HEK293 (cell line): Measurements from ENCODE around the gene CXCL3.

ENCODE experiments used
- CTCF ChIA-PET: fragments of 350-600 bp; formaldehyde crosslinking; extraction: SDS; loops from one replicate; lab custom pipeline; 2021; ENCODE audit warnings: antibody characterized with exemption; lab: Yijun Ruan, JAX
- POLR2A ChIA-PET: fragments of 300-600 bp; formaldehyde crosslinking; extraction: SDS; loops from one replicate; lab custom pipeline; 2020; ENCODE audit warnings: antibody characterized with exemption, inconsistent platforms; lab: Yijun Ruan, JAX
- H3K27ac ChIP-seq: fragments of 200-500 bp; sonication (Bioruptor generic); 2 replicates; pipeline ENCODE4 v1.5.1; 2014; ENCODE audit warnings: low read depth, low read length, control low read depth, inconsistent platforms; ENCODE audit errors: extremely low read depth
- H3K36me3 ChIP-seq, 2 experiments: fragments of 200-500 bp in 1 of 2; sonication (Bioruptor generic) in 1 of 2; 1 replicate in 1 of 2; 2 replicates in 1 of 2; pipeline ENCODE4 v1.5.1; 2014 to 2017; ENCODE audit warnings: inconsistent platforms in 2 of 2, low read length in 2 of 2; ENCODE audit not compliant: control insufficient read depth in 2 of 2, insufficient read depth in 1 of 2
- H3K4me1 ChIP-seq: fragments of 200-500 bp; sonication (Bioruptor generic); 2 replicates; pipeline ENCODE4 v1.5.1; 2014; ENCODE audit warnings: mild to moderate bottlenecking, low read length, inconsistent platforms; ENCODE audit not compliant: control insufficient read depth, insufficient read depth
- H3K4me3 ChIP-seq: 2 replicates; pipeline ENCODE4 v1.5.1; 2011; ENCODE audit warnings: low read depth, mild to moderate bottlenecking, control low read depth, low read length, moderate library complexity
- H3K9me3 ChIP-seq: fragments of 200-500 bp; sonication (Bioruptor generic); 2 replicates; pipeline ENCODE4 v1.5.1; 2014; ENCODE audit warnings: low read depth, low read length, inconsistent platforms; ENCODE audit not compliant: control insufficient read depth, insufficient read depth
- IKZF3 ChIP-seq: fragments of 450-650 bp; IDR thresholded peaks from 2 replicates; pipeline ENCODE4 v1.5.0; 2018; ENCODE audit warnings: missing biosample characterization, mild to moderate bottlenecking, missing genetic modification characterization, moderate library complexity
- RBAK ChIP-seq: fragments of 450-650 bp; formaldehyde crosslinking; IDR thresholded peaks from 2 replicates; pipeline ENCODE4 v1.5.1; 2016; ENCODE audit warnings: missing biosample characterization, missing genetic modification characterization
- SCRT1 ChIP-seq: fragments of 450-650 bp; formaldehyde crosslinking; IDR thresholded peaks from 2 replicates; pipeline ENCODE4 v1.5.1; 2016; ENCODE audit warnings: missing biosample characterization, missing genetic modification characterization, borderline replicate concordance
- ZBTB7A ChIP-seq: fragments of 450-650 bp; formaldehyde crosslinking; IDR thresholded peaks from 2 replicates; pipeline ENCODE4 v1.5.1; 2016; ENCODE audit warnings: low read depth, missing biosample characterization, missing genetic modification characterization
- ZFP69B ChIP-seq: fragments of 450-650 bp; formaldehyde crosslinking; IDR thresholded peaks from 2 replicates; pipeline ENCODE4 v1.5.1; 2016; ENCODE audit warnings: missing biosample characterization, missing genetic modification characterization
- ZIC2 ChIP-seq: fragments of 450-650 bp; formaldehyde crosslinking; IDR thresholded peaks from 2 replicates; pipeline ENCODE4 v1.5.1; 2016; ENCODE audit warnings: missing biosample characterization, missing genetic modification characterization
- ZNF10 ChIP-seq: fragments of 450-650 bp; formaldehyde crosslinking; IDR thresholded peaks from 2 replicates; pipeline ENCODE4 v1.5.1; 2017; ENCODE audit warnings: missing biosample characterization, missing genetic modification characterization
- ZNF132 ChIP-seq: fragments of 450-650 bp; formaldehyde crosslinking; IDR thresholded peaks from 2 replicates; pipeline ENCODE4 v1.5.1; 2017; ENCODE audit warnings: missing biosample characterization, missing genetic modification characterization, borderline replicate concordance
- ZNF140 ChIP-seq: fragments of 450-650 bp; formaldehyde crosslinking; IDR thresholded peaks from 2 replicates; pipeline ENCODE4 v1.5.1; 2016; ENCODE audit warnings: missing biosample characterization, missing genetic modification characterization
- ZNF169 ChIP-seq: fragments of 450-650 bp; formaldehyde crosslinking; IDR thresholded peaks from 2 replicates; pipeline ENCODE4 v1.5.1; 2016; ENCODE audit warnings: missing biosample characterization, missing genetic modification characterization
- ZNF175 ChIP-seq: fragments of 450-650 bp; formaldehyde crosslinking; IDR thresholded peaks from 2 replicates; pipeline ENCODE4 v1.5.1; 2016; ENCODE audit warnings: missing biosample characterization, missing genetic modification characterization
- ZNF248 ChIP-seq: fragments of 450-650 bp; formaldehyde crosslinking; IDR thresholded peaks from 2 replicates; pipeline ENCODE4 v1.5.1; 2017; ENCODE audit warnings: missing biosample characterization, missing genetic modification characterization
- ZNF292 ChIP-seq: fragments of 450-650 bp; formaldehyde crosslinking; IDR thresholded peaks from 2 replicates; pipeline ENCODE4 v1.5.1; 2016; ENCODE audit warnings: low read depth, missing biosample characterization, missing genetic modification characterization, borderline replicate concordance
- ZNF335 ChIP-seq: fragments of 450-650 bp; formaldehyde crosslinking; conservative IDR thresholded peaks from 2 replicates; pipeline ENCODE4 v1.5.1; 2016; ENCODE audit warnings: missing biosample characterization, missing genetic modification characterization
- ZNF404 ChIP-seq: fragments of 450-650 bp; formaldehyde crosslinking; IDR thresholded peaks from 2 replicates; pipeline ENCODE4 v1.5.1; 2017; ENCODE audit warnings: missing biosample characterization, missing genetic modification characterization
- ZNF560 ChIP-seq: fragments of 450-650 bp; formaldehyde crosslinking; IDR thresholded peaks from 2 replicates; pipeline ENCODE4 v1.5.1; 2017; ENCODE audit warnings: missing biosample characterization, missing genetic modification characterization, borderline replicate concordance
- ZNF600 ChIP-seq: fragments of 450-650 bp; formaldehyde crosslinking; IDR thresholded peaks from 2 replicates; pipeline ENCODE4 v1.5.1; 2016; ENCODE audit warnings: missing biosample characterization, missing genetic modification characterization
- ZNF629 ChIP-seq: fragments of 450-650 bp; formaldehyde crosslinking; IDR thresholded peaks from 2 replicates; pipeline ENCODE4 v1.5.1; 2017; ENCODE audit warnings: missing biosample characterization, missing genetic modification characterization
- ZNF785 ChIP-seq: fragments of 450-650 bp; formaldehyde crosslinking; IDR thresholded peaks from 2 replicates; pipeline ENCODE4 v1.5.1; 2016; ENCODE audit warnings: missing biosample characterization, missing genetic modification characterization
- TF ChIP-seq, protein P1 (sequence below): fragments of 450-650 bp; IDR thresholded peaks from 2 replicates; pipeline ENCODE4 v1.5.1; 2018; ENCODE audit warnings: missing biosample characterization, missing genetic modification characterization
- TF ChIP-seq, protein P2 (sequence below): fragments of 450-650 bp; formaldehyde crosslinking; IDR thresholded peaks from 2 replicates; pipeline ENCODE4 v1.5.1; 2017; ENCODE audit warnings: missing biosample characterization, mild to moderate bottlenecking, missing genetic modification characterization, moderate library complexity
- TF ChIP-seq, protein P3 (sequence below): fragments of 450-650 bp; formaldehyde crosslinking; IDR thresholded peaks from 2 replicates; pipeline ENCODE4 v1.5.1; 2016; ENCODE audit warnings: missing biosample characterization, missing genetic modification characterization
- TF ChIP-seq, protein P4 (sequence below): fragments of 450-650 bp; formaldehyde crosslinking; IDR thresholded peaks from 2 replicates; pipeline ENCODE4 v1.5.1; 2016; ENCODE audit warnings: missing biosample characterization, missing genetic modification characterization
- TF ChIP-seq, protein P5 (sequence below): fragments of 450-650 bp; formaldehyde crosslinking; IDR thresholded peaks from 2 replicates; pipeline ENCODE4 v1.5.1; 2016; ENCODE audit warnings: missing biosample characterization, missing genetic modification characterization, low read depth
- TF ChIP-seq, protein P6 (sequence below): fragments of 450-650 bp; formaldehyde crosslinking; IDR thresholded peaks from 2 replicates; pipeline ENCODE4 v1.5.1; 2016; ENCODE audit warnings: missing biosample characterization, missing genetic modification characterization

The CXCL3 gene

DNA sequence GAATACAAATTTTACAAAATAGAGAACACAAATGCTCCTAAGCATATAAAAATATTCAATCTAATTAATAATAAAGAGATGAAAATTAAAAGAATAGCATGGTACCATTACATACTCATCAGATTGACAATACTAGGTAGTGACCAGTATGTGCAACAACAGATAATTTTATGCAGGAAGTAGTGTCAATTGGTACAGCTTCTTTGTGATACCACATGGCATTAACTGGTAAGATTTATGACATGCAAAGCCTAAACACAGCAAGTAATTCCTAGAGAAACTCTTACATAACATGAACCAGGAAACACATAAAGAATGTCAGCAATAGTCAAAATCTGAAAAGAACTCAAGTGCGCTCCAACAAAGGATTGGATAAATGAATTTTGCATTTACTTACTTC is 34.2 kb upstream of the CXCL3 start:
- H3K4me3 ChIP-seq = no peak overlapping the region
- no peaks in the 10 kb centered on the region for H3K36me3 ChIP-seq
- ChIA-PET POLR2A (no interaction called here), CTCF (no interaction called here)
- H3K9me3 ChIP-seq = no peaks in the 10 kb centered on the region
- TF ChIP-seq ZNF335 (tag by site-specific recombination) (no peak), IKZF3 (tag by site-specific recombination) (no peak), ZNF404 (no peak), ZNF169 (tag by site-specific recombination) (no peak), SCRT1 (tag by site-specific recombination) (no peak), ZNF785 (no peak), ZNF600 (tag by site-specific recombination) (no peak), ZNF560 (tag by site-specific recombination) (no peak), ZNF10 (tag by site-specific recombination) (no peak), ZIC2 (tag by site-specific recombination) (no peak), ZNF292 (tag by site-specific recombination) (no peak), ZNF629 (tag by site-specific recombination) (no peak), ZNF140 (tag by site-specific recombination) (no peak)
- TF ChIP-seq, protein P1, sequence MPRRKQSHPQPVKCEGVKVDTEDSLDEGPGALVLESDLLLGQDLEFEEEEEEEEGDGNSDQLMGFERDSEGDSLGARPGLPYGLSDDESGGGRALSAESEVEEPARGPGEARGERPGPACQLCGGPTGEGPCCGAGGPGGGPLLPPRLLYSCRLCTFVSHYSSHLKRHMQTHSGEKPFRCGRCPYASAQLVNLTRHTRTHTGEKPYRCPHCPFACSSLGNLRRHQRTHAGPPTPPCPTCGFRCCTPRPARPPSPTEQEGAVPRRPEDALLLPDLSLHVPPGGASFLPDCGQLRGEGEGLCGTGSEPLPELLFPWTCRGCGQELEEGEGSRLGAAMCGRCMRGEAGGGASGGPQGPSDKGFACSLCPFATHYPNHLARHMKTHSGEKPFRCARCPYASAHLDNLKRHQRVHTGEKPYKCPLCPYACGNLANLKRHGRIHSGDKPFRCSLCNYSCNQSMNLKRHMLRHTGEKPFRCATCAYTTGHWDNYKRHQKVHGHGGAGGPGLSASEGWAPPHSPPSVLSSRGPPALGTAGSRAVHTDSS = no peak
- TF ChIP-seq, protein P2, sequence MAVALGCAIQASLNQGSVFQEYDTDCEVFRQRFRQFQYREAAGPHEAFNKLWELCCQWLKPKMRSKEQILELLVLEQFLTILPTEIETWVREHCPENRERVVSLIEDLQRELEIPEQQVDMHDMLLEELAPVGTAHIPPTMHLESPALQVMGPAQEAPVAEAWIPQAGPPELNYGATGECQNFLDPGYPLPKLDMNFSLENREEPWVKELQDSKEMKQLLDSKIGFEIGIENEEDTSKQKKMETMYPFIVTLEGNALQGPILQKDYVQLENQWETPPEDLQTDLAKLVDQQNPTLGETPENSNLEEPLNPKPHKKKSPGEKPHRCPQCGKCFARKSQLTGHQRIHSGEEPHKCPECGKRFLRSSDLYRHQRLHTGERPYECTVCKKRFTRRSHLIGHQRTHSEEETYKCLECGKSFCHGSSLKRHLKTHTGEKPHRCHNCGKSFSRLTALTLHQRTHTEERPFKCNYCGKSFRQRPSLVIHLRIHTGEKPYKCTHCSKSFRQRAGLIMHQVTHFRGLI (tag by site-specific recombination) = no peak
- TF ChIP-seq, protein P3, sequence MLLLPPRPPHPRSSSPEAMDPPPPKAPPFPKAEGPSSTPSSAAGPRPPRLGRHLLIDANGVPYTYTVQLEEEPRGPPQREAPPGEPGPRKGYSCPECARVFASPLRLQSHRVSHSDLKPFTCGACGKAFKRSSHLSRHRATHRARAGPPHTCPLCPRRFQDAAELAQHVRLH (tag by site-specific recombination) = no peak
- TF ChIP-seq, protein P4, sequence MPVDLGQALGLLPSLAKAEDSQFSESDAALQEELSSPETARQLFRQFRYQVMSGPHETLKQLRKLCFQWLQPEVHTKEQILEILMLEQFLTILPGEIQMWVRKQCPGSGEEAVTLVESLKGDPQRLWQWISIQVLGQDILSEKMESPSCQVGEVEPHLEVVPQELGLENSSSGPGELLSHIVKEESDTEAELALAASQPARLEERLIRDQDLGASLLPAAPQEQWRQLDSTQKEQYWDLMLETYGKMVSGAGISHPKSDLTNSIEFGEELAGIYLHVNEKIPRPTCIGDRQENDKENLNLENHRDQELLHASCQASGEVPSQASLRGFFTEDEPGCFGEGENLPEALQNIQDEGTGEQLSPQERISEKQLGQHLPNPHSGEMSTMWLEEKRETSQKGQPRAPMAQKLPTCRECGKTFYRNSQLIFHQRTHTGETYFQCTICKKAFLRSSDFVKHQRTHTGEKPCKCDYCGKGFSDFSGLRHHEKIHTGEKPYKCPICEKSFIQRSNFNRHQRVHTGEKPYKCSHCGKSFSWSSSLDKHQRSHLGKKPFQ (tag by site-specific recombination) = no peak
- TF ChIP-seq, protein P5, sequence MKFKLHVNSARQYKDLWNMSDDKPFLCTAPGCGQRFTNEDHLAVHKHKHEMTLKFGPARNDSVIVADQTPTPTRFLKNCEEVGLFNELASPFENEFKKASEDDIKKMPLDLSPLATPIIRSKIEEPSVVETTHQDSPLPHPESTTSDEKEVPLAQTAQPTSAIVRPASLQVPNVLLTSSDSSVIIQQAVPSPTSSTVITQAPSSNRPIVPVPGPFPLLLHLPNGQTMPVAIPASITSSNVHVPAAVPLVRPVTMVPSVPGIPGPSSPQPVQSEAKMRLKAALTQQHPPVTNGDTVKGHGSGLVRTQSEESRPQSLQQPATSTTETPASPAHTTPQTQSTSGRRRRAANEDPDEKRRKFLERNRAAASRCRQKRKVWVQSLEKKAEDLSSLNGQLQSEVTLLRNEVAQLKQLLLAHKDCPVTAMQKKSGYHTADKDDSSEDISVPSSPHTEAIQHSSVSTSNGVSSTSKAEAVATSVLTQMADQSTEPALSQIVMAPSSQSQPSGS = no peak
- no peak overlapping the region for H3K27ac ChIP-seq
- H3K4me1 ChIP-seq = no peaks in the 10 kb centered on the region

DNA sequence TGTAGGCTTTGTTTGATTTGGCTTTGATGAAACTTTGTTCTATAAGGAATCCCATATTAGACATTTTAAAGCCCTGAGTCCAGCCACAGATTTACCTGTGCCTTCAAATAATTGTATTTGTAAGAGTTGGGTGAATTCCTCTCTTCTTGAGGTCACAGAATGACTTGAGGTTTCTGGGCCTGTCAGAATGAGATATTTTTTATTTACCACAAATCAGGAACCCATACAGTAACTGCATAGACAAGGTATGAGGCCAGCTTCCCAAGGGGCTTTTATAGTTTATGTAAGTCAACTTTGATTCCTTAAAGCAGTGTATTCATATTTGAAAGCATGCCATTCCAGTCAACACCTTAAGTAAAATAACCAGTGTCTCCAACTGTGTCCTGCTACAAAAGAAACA is 29.1 kb upstream of the CXCL3 start:
- H3K36me3 ChIP-seq = no peaks in the 10 kb centered on the region
- no peaks in the 10 kb centered on the region for H3K4me1 ChIP-seq
- H3K9me3 ChIP-seq = no peaks in the 10 kb centered on the region
- no peak overlapping the region for H3K4me3 ChIP-seq
- no peak for TF ChIP-seq RBAK (tag by site-specific recombination)
- no peak for TF ChIP-seq ZBTB7A
- no peak for TF ChIP-seq ZNF175 (tag by site-specific recombination)
- no peak for TF ChIP-seq ZNF169 (tag by site-specific recombination)
- TF ChIP-seq ZNF335 (tag by site-specific recombination) = no peak
- TF ChIP-seq ZFP69B (tag by site-specific recombination) = no peak
- no peak for TF ChIP-seq ZNF248 (tag by site-specific recombination)
- TF ChIP-seq ZNF132 = no peak
- TF ChIP-seq, protein P6, sequence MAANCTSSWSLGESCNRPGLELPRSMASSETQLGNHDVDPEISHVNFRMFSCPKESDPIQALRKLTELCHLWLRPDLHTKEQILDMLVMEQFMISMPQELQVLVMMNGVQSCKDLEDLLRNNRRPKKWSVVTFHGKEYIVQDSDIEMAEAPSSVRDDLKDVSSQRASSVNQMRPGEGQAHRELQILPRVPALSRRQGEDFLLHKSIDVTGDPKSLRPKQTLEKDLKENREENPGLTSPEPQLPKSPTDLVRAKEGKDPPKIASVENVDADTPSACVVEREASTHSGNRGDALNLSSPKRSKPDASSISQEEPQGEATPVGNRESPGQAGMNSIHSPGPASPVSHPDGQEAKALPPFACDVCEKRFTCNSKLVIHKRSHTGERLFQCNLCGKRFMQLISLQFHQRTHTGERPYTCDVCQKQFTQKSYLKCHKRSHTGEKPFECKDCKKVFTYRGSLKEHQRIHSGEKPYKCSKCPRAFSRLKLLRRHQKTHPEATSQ (tag by site-specific recombination) = no peak
- no peak overlapping the region for H3K27ac ChIP-seq
- ChIA-PET CTCF (no interaction called here), POLR2A (no interaction called here)
